Ecto neural progenitor cell (in vitro differentiated cells): ENCODE measurements around the gene GSTCD.

ENCODE experiments used
- DNase-seq: peaks from one replicate; pipeline ENCODE4 v3.0.0-alpha.2; 2018; ENCODE audit warnings: low spot score

GSTCD gene

GRCh38 chr4:105894660-105895582 is 186.3 kb downstream of the GSTCD start, which contains the start of gene NPNT:
NPNT (plus strand) TSS chr4:105895471; CDS start chr4:105895653, 182 bp downstream.
- DNase-seq: no peak

DNA sequence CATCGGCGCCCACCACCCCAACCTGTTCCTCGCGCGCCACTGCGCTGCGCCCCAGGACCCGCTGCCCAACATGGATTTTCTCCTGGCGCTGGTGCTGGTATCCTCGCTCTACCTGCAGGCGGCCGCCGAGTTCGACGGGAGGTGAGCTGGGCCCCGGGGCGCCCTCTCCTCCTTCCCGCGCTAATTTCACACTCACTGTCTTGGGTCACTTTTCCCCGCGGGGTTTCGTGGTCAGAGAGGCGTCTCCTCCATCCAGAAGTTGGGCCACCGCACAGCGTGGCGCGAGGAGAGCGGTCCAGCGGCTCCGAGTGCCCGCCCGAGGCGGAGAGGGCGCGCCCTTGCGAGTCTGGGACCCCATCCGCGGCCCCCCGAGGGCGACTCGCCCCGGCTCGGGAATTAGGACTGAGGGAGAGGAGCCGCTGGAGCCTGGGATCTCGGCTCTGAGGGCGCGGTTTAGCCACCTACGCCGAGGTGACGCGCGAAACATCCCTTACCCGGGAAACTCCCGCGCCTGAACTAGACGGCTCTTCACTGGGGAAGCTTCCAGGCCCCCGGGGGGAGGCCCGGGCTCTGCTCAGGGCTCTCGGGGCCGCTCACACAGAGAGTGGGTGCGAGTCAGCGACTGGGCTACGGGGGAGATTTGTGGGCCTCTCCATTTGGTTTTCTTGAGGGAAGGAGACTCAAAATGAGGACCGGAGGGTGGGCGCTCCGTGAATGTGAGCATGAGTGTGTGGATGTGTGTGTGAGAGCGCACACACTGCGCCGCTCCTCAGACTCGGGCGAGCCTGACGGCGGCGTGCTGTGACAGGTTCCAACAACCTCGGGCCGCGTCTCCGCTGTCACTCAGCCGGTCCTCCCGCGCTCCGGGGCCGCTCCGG is 187.2 kb downstream of the GSTCD start:
- peak; percentile 74 for DNase-seq

DNA sequence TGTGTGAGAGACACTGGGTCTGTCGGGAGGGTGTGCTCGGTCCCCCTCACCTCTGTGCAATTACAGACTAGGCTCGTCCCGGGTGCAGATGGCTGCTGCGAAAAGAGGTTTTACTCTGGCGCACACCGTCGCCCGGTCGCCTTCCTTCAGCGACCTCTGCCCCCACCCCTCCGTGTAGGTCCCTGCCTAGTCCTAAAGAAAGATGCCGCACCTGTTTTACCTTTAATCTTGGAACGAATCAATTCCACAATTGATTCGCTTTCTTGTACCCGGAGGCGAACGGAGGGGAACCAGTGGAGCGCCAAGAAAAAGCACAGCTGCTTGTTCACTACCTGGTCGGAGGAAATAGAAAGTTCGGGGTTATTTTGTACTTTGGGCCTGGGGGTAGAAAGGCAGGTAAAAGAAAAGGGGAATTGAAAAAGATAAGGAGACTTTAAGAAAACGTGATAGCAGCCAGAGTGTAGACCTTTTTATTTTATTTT is 187.9 kb downstream of the GSTCD start:
- DNase-seq: no peak
